Kidney (tissue), 14 donors: Measurements from ENCODE around the gene F5. TPM values are rescaled to one million over a fixed set of nuclear protein-coding genes. Genes with fewer than 3 reads are reported as not detected.

Experiments used
- DNase-seq, 5 donors: peaks; one replicate each; pipeline ENCODE4 v3.0.0-alpha.2; 2013 to 2020
- FAIRE-seq: peaks from 2 replicates; lab custom pipeline; 2012; peaks lifted over from hg19 to GRCh38; lab: Jason Lieb, UNC
- H3K27ac ChIP-seq, 2 donors: one replicate each; pipeline ENCODE4 v1.7.0; 2013; ENCODE audit warnings: low read depth in 2 of 2, low read length in 2 of 2, inconsistent platforms in 1 of 2
- H3K27me3 ChIP-seq: one replicate; pipeline ENCODE4 v1.7.1; 2013; ENCODE audit warnings: low read length, inconsistent platforms; ENCODE audit not compliant: control insufficient read depth, insufficient read depth
- H3K36me3 ChIP-seq, 3 donors: one replicate each; pipeline versions ENCODE4 v1.7.0 to v1.7.1; 2013; ENCODE audit warnings: low read length in 3 of 3, control low read depth in 1 of 3, inconsistent platforms in 1 of 3; ENCODE audit not compliant: insufficient read depth in 3 of 3, control insufficient read depth in 2 of 3
- H3K4me1 ChIP-seq, 3 donors: one replicate each; pipeline versions ENCODE4 v1.7.0 to v1.7.1; 2013; ENCODE audit warnings: low read length in 3 of 3, inconsistent platforms in 1 of 3, low read depth in 1 of 3; ENCODE audit not compliant: control insufficient read depth in 2 of 3, insufficient read depth in 2 of 3
- H3K4me3 ChIP-seq, 3 donors: one replicate each; pipeline versions ENCODE4 v1.7.0 to v1.8.1; 2013; ENCODE audit warnings: low read length in 3 of 3, control low read depth in 1 of 3, inconsistent platforms in 1 of 3
- H3K9ac ChIP-seq, 3 donors: one replicate each; pipeline versions ENCODE4 v1.7.0 to v1.7.1; 2013; ENCODE audit warnings: low read length in 3 of 3, control low read depth in 1 of 3, inconsistent platforms in 1 of 3
- H3K9me3 ChIP-seq, 3 donors: one replicate each; pipeline versions ENCODE4 v1.7.0 to v1.7.1; 2013; ENCODE audit warnings: low read length in 3 of 3, control low read depth in 1 of 3, inconsistent platforms in 1 of 3; ENCODE audit not compliant: control insufficient read depth in 2 of 3, insufficient read depth in 1 of 3
- intact Hi-C: fragments of 100-400 bp; cut with DNase I; formaldehyde crosslinking; loops from one replicate; pipeline ENCODE4 v1.11.1; 2022
- polyA plus RNA-seq: library from polyadenylated mRNA; stranded (reverse); fragments of 350-450 nt; fragmentation: Illumina TruSeq; extraction: RNeasy Lipid Tissue Mini Kit (QIAGEN cat#74804); gene quantifications from one replicate; pipeline ENCODE4 v1.2.3, GENCODE V29; 2014; ENCODE audit warnings: low read depth, low replicate concordance; ENCODE audit not compliant: insufficient read depth
- total RNA-seq: library from RNA; stranded (reverse); fragmentation: NEBNext Ultra II Directional; extraction: Animal tissue kit (Norgen Biotek cat#: 25700); gene quantifications from one replicate; pipeline ENCODE4 v1.2.1, GENCODE V29; 2021
- TF ChIP-seq, protein P1 (sequence below): IDR thresholded peaks from 3 replicates; pipeline ENCODE4 v1.5.1; 2012; ENCODE audit warnings: mild to moderate bottlenecking, moderate library complexity, borderline replicate concordance; ENCODE audit not compliant: insufficient read depth; ENCODE audit errors: extremely low read depth
- donor health status: control.
- donor health status: control.
- donor health status: control.
- donor health status: control.
- donor health status: control.
- donor health status: DM: yes; HTN: yes; CAD: no.
- donor health status: Normal renal cell carcinoma (clear cell type).

F5 gene
- total and polyA plus RNA-seq, 2 donors from 2014 or later: 3.8 to 5.1 TPM

DNA sequence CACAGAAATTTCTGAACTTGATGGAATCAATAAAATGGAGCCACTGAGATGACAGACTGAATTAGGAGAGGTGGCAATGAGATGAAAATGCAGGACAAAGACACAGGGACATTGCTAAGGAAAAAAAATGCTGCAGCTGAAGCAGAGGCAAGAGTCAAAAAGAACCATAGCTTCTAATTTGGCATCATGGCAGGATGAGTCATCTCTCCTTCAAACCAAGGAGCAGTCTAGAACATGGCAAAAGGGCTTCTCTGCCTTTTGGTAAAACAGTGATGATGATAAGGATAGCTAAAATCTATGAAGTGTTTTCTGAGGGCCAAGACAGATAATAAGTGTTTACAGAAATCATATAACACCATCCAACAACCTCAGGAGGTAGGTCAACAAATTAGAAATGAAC, 117.3 kb downstream of the F5 start:
- Histone ChIP-seq H3K4me1 (no peaks in the 10 kb centered on the region), H3K9me3 (no peaks in the 10 kb centered on the region), H3K4me3 (no peak overlapping the region), H3K9ac (no peak overlapping the region), H3K36me3 (peaks cover 0 to 11% (median 2%) of the 10 kb centered on the region in 3 donors), H3K27ac (no peak overlapping the region), H3K27me3 (no peaks in the 10 kb centered on the region)
- FAIRE-seq (no peak), DNase-seq (no peak)
- intact Hi-C loops: loop anchor here (10.0 kb wide), 1 partner anchor 76 kb away; no protein-coding TSS in a partner anchor
- TF ChIP-seq, protein P1, sequence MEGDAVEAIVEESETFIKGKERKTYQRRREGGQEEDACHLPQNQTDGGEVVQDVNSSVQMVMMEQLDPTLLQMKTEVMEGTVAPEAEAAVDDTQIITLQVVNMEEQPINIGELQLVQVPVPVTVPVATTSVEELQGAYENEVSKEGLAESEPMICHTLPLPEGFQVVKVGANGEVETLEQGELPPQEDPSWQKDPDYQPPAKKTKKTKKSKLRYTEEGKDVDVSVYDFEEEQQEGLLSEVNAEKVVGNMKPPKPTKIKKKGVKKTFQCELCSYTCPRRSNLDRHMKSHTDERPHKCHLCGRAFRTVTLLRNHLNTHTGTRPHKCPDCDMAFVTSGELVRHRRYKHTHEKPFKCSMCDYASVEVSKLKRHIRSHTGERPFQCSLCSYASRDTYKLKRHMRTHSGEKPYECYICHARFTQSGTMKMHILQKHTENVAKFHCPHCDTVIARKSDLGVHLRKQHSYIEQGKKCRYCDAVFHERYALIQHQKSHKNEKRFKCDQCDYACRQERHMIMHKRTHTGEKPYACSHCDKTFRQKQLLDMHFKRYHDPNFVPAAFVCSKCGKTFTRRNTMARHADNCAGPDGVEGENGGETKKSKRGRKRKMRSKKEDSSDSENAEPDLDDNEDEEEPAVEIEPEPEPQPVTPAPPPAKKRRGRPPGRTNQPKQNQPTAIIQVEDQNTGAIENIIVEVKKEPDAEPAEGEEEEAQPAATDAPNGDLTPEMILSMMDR: no peak

DNA sequence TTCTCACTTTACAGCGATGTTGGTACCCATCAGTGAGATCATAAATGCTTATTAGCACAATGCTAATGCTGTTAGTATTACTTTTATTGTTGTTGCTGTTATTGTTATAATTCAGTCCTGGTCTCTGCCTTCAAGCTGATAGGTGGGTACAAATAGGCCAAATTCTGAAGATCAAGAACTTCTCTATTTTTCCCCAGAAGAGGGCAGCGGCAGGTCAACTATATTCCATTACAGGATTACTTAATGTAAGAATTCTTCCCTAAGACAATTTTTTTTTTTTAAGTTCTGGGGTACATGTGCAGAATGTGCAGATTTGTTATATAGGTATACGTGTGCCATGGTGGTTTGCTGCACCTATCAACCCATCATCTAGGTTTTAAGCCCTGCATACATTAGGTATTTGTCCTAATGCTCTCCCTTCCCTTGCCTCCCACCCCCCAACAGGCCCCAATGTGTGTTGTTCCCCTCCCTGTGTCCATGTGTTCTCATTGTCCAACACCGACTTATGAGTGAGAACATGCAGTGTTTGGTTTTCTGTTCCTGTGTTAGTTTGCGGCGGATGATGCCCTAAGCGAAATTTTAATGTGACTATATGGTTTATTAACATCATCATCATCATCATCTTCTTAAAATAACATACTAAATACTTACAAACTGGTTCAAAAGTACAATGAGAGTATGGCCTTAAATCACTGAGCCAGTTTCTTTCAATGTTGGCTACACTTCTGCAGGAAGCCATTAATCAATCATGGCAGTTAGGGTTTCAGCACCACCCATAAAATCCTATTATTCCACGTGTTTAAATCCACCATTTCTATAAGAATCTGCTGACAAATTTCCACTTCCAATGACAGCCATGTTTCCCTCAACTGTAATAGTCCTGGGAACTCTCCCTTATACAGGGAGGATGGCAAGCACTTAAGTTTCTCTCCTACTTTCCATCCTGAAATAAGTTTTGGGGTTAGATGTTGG, 119.7 kb downstream of the F5 start:
- no peak overlapping the region for H3K9ac ChIP-seq
- peaks cover 0 to 11% (median 2%) of the 10 kb centered on the region in 3 donors for H3K36me3 ChIP-seq
- DNase-seq (peak in 2 of 5 donors; percentile 29 to 44), FAIRE-seq (no peak)
- TF ChIP-seq, protein P1: peak; percentile 19
- intact Hi-C loops: loop anchor here (10.0 kb wide), 1 partner anchor 78 kb away; no protein-coding TSS in a partner anchor
- H3K9me3 ChIP-seq: no peaks in the 10 kb centered on the region
- H3K4me3 ChIP-seq: no peak overlapping the region
- no peak overlapping the region for H3K27ac ChIP-seq
- H3K27me3 ChIP-seq: no peaks in the 10 kb centered on the region
- no peaks in the 10 kb centered on the region for H3K4me1 ChIP-seq

DNA sequence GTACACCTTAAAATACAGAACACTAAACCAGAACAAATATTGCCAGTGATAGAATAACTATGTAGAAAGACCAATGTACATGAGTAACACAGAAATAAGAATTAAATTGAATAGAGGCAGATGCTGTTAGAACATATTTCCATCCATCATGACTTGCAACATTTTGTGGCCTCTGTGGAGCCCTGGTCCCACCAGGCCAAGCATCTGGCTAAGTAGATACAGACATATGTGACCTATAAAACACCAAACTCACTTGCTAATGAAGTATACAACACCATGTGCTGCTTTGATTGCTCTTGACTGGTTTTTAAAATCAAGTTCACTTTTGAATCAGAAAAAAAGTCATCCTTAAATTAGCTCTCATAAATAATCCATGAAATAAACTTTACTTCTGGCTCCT, 121.0 kb downstream of the F5 start:
- intact Hi-C loops: loop anchor here (10.0 kb wide), 1 partner anchor 80 kb away; no protein-coding TSS in a partner anchor
- TF ChIP-seq, protein P1: no peak
- Histone ChIP-seq H3K36me3 (peaks cover 0 to 11% (median 2%) of the 10 kb centered on the region in 3 donors), H3K9me3 (no peaks in the 10 kb centered on the region), H3K27ac (no peak overlapping the region), H3K4me1 (no peaks in the 10 kb centered on the region), H3K9ac (no peak overlapping the region), H3K27me3 (peaks cover 2% of the 10 kb centered on the region), H3K4me3 (no peak overlapping the region)
- DNase-seq (no peak), FAIRE-seq (no peak)

Other genes starting within 250 kb of the F5 start
- gene NME7, start 218.7 kb downstream of the F5 start, total RNA-seq: 31.9 TPM
- 13.7 TPM for gene NME7, start 218.7 kb downstream of the F5 start, polyA plus RNA-seq
- 25.3 TPM for gene BLZF1, start 218.3 kb downstream of the F5 start, total RNA-seq
- 10.3 TPM for gene BLZF1, start 218.3 kb downstream of the F5 start, polyA plus RNA-seq
- 4.8 TPM for gene CCDC181, start 159.0 kb downstream of the F5 start, total RNA-seq
- 8.2 TPM for gene CCDC181, start 159.0 kb downstream of the F5 start, polyA plus RNA-seq
- gene SLC19A2, start 100.5 kb downstream of the F5 start, total RNA-seq: 7.8 TPM
- 10.9 TPM for gene SLC19A2, start 100.5 kb downstream of the F5 start, polyA plus RNA-seq
- 19.4 TPM for gene SELP, start 43.6 kb upstream of the F5 start, total RNA-seq
- gene SELP, start 43.6 kb upstream of the F5 start, polyA plus RNA-seq: 12.5 TPM
- 9.8 TPM for gene SELL, start 125.1 kb upstream of the F5 start, total RNA-seq
- 1.3 TPM for gene SELL, start 125.1 kb upstream of the F5 start, polyA plus RNA-seq
- 4.5 TPM for gene SELE, start 147.6 kb upstream of the F5 start, total RNA-seq
- 0.92 TPM for gene SELE, start 147.6 kb upstream of the F5 start, polyA plus RNA-seq
- gene METTL18, start 208.4 kb upstream of the F5 start, total RNA-seq: 8.7 TPM
- gene METTL18, start 208.4 kb upstream of the F5 start, polyA plus RNA-seq: 8.5 TPM